ENCODE results near the gene EIF2AK3.

Gene EIF2AK3

DNA sequence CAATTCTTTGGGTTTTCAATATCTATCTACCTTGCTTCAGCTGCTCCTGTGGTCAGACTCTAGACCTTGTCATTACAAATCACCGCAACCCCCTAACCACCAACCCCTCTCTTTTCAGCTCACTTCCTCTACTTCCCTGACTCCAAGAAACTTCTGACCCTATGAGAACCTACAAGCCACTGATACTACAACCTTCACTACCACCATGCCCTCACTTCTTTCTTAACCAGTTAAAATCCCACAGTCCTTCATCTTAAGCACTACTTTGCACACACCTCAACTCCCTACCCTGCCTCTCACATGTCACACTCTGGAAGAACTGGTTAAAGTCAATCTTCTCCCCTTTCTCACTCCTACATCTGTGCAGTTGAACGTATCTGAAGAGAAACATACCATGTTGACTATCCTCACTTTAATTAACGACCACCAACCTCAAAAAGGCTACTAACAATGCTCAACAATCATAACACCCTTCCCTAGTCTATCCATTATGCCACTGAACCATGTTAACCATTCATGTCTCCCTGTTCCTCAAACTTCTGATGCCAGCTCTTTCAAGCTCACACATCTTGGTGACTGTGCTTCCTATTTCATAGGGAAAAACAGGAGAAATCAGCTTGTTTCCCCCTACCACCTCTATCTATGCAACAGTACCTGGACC is 12.6 kb downstream of the EIF2AK3 start:
- no peak overlapping the region for H3K4me3 ChIP-seq (ENCODE audit: control insufficient read depth, low read depth, low read length)
- TF ChIP-seq, protein P1, sequence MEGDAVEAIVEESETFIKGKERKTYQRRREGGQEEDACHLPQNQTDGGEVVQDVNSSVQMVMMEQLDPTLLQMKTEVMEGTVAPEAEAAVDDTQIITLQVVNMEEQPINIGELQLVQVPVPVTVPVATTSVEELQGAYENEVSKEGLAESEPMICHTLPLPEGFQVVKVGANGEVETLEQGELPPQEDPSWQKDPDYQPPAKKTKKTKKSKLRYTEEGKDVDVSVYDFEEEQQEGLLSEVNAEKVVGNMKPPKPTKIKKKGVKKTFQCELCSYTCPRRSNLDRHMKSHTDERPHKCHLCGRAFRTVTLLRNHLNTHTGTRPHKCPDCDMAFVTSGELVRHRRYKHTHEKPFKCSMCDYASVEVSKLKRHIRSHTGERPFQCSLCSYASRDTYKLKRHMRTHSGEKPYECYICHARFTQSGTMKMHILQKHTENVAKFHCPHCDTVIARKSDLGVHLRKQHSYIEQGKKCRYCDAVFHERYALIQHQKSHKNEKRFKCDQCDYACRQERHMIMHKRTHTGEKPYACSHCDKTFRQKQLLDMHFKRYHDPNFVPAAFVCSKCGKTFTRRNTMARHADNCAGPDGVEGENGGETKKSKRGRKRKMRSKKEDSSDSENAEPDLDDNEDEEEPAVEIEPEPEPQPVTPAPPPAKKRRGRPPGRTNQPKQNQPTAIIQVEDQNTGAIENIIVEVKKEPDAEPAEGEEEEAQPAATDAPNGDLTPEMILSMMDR (conservative IDR thresholded peaks at IDR 0.05; ENCODE audit: control insufficient read depth, insufficient read depth, low read depth, low read length), result no peak
- DNase-seq (ENCODE audit: low read depth), result no peak

DNA sequence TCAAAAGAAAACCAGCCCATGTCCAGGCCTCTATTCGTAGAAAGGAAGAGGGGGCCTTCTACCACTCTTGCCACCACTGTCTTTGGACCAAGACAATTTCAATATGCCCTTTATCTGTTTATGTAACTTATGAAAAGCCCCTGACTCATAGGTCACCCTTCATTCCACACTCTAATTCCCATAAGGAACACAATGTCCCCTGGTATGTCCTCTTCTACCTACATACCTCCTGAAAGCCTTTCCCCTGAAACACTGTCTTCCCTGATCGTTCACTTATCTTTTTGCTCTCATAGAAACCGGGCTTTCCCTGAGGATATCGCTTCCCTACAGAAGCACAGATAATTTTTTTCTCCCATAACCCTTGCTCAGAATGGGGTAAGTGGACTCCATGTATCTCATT is 13.3 kb downstream of the EIF2AK3 start:
- no peak for DNase-seq (ENCODE audit: low read depth)
- TF ChIP-seq, protein P1 (conservative IDR thresholded peaks at IDR 0.05; ENCODE audit: control insufficient read depth, insufficient read depth, low read depth, low read length), result no peak
- no peak overlapping the region for H3K4me3 ChIP-seq (ENCODE audit: control insufficient read depth, low read depth, low read length)

DNA sequence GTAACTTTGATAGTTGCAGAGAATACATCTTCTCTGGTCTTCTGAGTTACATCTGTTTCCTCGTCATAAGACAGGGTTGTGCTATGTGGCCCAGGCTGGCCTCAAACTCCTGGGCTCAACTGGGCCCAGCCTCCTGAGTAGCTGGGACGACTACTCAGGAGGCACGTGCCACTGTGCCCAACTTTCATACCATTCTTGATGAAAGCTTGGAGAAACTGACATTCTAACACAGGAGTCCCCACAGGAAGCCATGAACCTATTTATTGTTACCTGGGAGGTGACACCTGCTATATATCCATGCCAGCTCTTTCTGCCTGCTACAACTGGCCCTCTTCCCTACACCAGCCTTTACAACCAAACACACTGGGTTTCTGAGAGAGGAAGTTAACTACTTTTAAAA is 19.1 kb downstream of the EIF2AK3 start:
- no peak for DNase-seq (ENCODE audit: low read depth)
- H3K4me3 ChIP-seq (ENCODE audit: control insufficient read depth, low read depth, low read length), result no peak overlapping the region
- TF ChIP-seq, protein P1 (conservative IDR thresholded peaks at IDR 0.05; ENCODE audit: control insufficient read depth, insufficient read depth, low read depth, low read length), result no peak

DNA sequence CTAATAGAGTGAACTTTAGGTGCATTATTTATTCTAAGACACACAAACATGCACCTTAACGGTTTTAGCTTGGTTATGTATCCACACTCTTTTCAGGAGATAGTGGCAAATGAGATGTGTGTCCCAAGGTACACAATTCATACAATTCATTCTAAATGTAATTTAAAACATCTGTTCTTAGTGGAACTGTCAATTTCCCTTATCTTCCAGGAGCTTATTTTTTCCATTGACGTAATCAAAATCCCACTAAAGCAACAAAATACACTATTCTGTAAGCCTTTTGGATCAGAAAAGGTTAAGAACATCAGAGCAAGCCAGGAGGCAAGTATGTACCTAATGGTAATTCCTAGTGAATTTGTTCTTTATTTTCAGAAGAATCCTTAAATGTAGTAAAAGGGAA is 19.8 kb downstream of the EIF2AK3 start:
- DNase-seq (ENCODE audit: low read depth), result no peak
- no peak overlapping the region for H3K4me3 ChIP-seq (ENCODE audit: control insufficient read depth, low read depth, low read length)
- TF ChIP-seq, protein P1 (conservative IDR thresholded peaks at IDR 0.05; ENCODE audit: control insufficient read depth, insufficient read depth, low read depth, low read length), result no peak

DNA sequence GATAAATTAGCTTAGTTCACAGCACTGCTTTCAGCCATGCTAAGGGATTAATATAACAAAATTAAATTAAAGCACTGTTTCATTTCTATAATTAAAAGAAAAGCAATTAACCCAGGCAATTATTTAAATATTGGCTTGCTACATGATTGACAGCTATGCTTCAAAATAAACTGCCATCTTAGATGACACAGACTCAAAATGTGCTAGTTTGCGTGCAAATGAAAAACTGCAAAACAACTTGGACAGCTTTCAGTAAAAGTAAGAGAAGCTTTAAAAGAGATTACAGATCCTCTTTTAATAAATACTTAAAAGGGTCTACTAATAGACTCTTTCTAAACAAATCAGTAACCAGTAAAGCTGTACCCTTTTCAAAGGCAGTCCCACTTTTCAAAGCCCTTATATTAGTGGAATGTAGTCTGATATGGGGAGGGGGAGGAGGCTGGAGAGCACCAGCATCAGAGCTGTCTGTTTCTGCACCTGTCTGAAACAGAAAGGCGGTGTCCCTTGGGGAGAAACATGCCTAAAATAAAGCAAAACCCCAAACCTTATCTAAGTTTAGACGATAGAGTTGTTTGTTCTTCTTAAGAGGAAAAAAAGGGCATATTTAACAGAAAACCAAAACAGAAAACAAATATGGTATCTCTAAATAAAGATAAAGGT is 20.8 kb downstream of the EIF2AK3 start:
- DNase-seq (ENCODE audit: low read depth), result no peak
- TF ChIP-seq, protein P1 (conservative IDR thresholded peaks at IDR 0.05; ENCODE audit: control insufficient read depth, insufficient read depth, low read depth, low read length), result no peak
- no peak overlapping the region for H3K4me3 ChIP-seq (ENCODE audit: control insufficient read depth, low read depth, low read length)

DNA sequence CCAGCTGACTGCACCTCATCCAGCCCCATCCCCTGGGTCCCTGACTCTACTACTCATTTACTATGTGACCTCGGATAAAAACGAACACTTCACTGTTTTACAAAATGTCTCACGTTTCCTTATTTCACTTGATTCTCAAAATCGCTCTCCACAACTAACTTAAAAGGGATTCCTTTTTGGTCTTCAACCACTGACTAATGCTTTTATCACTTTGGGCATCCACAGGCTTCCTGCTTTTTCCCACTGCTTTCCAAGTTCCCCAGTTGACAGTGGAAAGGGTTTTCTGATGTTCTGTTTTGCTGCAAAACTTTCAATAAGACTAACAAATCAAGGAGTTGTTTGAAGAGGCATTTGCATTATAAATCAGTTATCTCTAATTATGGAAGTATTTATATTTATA is 24.1 kb downstream of the EIF2AK3 start:
- no peak overlapping the region for H3K4me3 ChIP-seq (ENCODE audit: control insufficient read depth, low read depth, low read length)
- TF ChIP-seq, protein P1 (conservative IDR thresholded peaks at IDR 0.05; ENCODE audit: control insufficient read depth, insufficient read depth, low read depth, low read length), result no peak
- DNase-seq (ENCODE audit: low read depth), result peak; percentile 44
